HG03354 (cell line): Measurements from ENCODE around the gene DPEP3.
"Not testable (repeated sequence)": the region's sequence is repeated elsewhere in the genome, so short reads cannot be mapped to it uniquely, and the experiment has no call there.

ENCODE experiments used
- ATAC-seq: cut with Tn5 transposase; IDR thresholded peaks from one replicate; pipeline ENCODE4 v1.9.1; 2021; ENCODE audit warnings: mild to moderate bottlenecking; ENCODE audit not compliant: unreplicated experiment, poor library complexity, severe bottlenecking

The DPEP3 gene, protein sequence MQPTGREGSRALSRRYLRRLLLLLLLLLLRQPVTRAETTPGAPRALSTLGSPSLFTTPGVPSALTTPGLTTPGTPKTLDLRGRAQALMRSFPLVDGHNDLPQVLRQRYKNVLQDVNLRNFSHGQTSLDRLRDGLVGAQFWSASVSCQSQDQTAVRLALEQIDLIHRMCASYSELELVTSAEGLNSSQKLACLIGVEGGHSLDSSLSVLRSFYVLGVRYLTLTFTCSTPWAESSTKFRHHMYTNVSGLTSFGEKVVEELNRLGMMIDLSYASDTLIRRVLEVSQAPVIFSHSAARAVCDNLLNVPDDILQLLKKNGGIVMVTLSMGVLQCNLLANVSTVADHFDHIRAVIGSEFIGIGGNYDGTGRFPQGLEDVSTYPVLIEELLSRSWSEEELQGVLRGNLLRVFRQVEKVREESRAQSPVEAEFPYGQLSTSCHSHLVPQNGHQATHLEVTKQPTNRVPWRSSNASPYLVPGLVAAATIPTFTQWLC

DNA sequence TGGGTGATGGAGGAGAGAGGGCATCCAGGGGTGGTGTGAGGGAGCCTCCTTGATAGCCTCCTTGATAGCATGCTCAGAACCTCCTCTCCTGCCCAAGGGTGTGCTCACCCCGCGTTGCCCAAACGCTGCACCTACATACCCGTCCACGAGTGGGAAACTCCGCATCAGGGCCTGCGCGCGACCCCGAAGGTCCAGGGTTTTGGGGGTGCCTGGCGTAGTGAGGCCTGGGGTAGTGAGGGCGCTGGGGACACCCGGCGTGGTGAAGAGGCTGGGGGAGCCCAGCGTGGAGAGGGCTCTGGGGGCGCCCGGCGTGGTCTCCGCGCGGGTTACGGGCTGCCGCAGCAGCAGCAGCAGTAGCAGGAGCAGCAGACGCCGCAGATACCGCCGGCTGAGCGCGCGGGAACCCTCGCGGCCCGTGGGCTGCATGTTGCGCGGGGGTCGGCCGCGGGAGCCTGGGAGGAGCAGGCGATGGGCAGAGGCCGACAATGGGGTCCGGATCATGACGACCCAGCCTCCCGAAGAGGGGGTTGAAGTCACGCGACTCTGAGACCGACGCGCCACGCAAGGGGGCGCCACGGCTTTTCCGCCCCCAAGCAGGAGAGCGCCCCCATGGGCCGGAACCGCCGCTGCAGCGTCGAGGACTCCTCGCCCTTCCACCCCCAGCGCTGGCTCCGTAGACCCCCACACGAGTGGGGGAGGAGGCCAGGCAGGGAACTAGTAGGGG is at the start of gene DPEP3:
DPEP3 (minus strand) TSS at position 545 of the 724 bp plus-strand sequence; CDS start at position 426, 119 bp downstream.
- ATAC-seq: no peak

DNA sequence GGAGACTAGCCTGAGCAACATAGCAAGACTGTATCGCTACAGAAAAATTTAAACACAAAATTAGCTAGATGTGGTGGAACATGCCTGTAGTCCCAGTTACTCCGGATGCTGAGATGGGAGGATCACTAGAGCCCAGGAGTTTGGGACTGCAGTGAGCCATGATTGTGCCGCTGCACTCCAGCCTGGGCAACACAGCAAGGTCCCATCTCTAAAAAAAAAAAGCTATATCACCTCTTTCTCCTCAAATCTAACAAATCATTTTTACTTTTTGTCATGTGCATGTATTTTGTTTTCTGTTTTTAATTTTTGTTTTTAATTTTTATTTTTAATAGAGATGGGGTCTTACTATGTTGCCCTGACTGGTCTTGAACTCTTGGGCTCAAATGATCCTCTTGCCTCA is 48.7 kb upstream of the DPEP3 start:
- ATAC-seq: no peak

DNA sequence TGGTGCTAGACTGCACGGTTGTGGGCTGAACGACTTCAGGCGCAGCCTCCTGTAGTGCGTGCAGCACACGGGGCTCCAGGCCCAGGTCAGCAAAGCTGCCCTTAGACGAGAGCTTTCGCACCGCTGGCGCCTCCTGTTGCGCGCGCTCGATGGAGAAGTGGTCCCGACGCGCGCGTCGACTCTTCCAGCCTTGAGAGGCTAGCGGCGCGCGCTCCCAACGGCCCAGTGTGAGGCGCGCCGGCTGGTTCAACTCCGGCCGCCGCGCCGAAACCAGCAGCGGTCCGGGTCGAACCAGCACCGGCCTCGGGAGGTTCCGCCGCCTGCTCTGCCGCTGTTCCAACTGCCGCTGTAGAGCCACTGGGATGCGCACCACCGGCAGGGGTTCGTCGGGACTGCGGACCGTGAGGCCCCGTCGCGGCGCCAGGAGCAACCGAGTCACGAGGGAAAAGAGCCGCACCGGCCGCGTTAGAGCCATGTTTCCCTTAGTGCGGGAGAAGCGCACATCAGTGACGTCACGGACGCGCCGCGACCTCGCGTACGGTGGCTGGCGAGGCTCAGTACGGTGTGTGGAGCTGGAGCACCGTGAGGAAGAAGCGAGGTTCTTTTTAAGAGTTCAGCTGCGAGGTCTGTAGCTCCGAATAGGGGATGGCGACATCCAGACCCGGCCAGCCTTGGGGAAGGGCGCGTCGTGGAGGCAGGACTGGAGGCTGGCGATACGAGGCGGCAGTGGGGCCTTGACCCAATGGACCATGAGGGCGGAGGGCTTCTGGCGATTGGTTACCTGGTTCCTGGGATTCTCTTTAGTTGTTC is 42.6 kb upstream of the DPEP3 start, which contains the start of the genes DDX28 and DUS2:
DDX28 (minus strand) TSS at position 505 of the 810 bp plus-strand sequence; CDS start at position 475, 30 bp downstream.
DUS2 (plus strand) TSS at position 557 of the 810 bp plus-strand sequence. CDS start 14,740 bp downstream, outside the sequence.
- ATAC-seq: peak; percentile 84

DNA sequence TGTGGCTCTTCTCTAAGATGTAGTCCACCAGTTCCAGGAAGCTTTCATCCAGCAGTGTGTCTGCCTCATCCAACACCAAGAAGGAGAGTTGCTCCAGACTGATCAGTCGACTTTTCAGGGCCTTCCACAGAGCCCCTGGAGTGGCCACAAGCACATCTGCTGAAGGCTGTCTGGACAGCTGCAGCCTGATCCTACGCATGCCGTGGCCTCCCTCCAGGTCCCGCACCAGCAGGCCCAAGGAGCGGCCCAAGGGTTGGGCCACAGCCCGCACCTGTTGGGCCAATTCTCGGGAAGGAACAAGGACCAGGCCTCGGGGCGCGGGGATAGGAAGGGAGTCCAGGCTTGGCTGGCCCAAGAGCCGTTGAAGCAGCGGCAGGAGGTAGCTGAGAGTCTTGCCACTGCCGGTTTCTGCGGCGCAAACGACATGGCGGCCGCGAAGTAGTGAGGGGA is 42.0 kb upstream of the DPEP3 start:
- ATAC-seq: no peak

DNA sequence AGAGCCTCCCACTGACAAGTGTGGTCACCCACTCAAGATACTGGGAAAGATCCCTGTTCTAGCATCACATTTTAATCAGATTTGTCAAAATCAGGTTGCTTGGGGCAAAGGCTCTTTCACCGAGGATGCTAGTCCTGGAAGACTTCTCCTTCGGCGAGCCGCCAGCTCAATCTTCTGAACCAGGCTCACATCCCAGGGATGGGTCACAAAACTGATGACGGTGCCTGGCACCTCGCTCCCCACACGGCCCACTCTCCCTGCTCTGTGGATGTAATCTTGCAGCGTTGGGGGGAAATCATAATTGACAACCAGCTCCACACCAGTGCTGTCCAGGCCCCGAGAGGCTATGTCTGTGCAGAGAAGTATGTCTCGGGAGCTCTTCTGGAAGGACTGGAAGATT is 41.2 kb upstream of the DPEP3 start:
- ATAC-seq: no peak

DNA sequence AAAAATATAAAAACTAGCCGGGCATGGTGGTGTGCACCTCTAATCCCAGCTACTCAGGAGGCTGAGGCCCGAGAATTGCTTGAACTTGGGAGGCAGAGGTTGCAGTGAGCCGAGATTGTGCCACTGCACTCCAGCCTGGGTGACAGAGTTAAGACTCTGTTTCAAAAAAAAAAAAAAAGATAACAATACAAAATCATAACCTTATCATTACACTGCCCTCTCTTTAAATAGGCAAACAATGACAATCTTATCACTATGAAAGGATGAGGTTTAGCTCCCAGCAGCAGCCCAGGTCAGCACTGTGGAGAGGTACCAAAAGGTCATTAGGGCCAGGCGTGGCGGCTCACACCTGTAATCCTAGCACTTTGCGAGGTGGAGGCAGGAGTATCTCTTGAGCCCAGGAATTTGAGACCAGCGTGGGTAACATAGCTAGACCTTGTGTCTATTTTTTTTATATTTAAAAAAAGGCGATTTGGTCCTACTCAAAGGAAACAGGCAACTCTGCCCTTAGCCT is 38.9 kb upstream of the DPEP3 start:
- no peak for ATAC-seq

DNA sequence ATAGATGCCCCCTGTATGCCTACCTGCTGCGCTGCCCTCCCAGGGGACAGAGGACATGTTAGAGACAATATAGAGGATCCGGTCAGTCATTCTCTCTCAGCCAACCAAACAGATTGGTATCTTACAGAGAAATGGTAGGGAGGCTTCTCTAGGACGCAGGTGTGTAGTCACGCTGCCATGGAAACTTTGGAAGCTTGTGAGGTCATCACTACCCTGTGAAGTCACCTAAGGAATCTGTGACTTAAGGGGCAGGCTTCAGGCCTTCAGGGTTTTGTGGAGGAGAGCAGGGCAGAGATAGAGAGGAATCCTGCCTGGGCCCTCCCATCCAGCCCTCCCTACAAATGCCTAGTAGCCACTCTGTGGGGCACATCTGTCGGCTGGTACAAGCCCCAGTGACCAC is 35.4 kb upstream of the DPEP3 start, which contains the start of gene DPEP2NB:
DPEP2NB (minus strand) TSS at position 231 of the 400 bp plus-strand sequence; CDS start at position 90, 141 bp downstream.
- ATAC-seq: no peak

DNA sequence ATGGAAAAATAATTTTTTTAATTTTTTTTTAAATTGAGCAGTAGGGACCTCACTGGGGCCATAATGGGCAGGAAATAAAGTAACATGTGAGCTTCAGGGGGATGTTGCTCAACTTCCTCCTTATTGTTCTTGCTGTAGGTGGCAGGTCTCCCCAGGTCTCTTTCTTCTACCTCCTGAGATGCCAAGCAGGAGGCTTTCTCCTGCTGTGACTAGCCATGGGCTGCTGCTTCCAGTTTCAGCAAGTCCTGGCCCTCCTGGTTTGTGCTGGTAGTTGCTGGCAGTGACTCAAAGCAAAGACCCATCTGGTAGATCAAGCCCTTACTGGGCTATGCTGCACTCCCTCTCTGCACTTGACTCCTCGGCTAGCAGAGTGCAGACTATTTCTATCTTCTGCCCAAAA is 33.1 kb upstream of the DPEP3 start:
- ATAC-seq: no peak

DNA sequence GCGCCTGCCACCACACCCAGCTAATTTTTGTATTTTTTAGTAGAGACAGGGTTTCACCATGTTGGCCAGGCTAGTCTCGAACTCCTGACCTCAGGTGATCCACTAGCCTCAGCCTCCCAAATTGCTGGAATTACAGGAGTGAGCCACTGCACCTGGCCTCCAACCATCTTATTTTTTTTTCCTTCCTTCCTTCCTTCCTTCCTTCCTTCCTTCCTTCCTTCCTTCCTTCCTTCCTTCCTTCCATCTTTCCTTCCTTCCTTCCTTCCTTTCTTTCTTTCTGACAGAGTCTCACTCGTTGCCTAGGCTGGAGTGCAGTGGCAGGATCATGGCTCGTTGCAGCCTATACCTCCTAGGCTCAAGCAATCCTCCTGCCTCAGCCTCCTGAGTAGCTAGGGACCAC is 29.6 kb upstream of the DPEP3 start:
- ATAC-seq: not testable (repeated sequence)

DNA sequence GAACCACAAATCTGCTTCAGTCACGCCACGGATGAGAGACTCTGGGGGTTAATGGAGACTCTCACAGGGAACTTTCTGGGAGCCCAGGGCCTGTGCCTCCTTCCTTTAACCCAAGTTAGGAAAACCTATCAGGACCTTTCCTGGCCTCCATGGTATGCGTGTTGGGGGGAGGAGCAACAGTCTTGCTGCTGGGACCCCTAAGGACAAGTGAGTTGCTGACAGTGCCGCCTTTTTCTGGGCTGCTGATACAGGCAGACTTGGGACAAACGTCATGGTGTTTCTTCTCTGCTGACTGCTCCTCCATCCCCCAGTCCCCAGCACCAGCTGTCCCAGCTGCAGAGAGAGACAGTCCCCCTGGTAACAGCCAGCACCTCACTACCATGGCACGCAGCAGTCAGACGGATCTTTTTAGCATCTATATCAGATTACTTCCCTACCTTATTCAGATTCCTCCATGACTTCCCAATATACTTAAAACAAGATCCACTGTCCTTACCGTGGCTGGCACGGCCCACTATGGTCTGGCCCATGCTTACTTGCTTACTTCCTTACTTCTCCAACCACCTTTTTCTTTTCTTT is 28.9 kb upstream of the DPEP3 start:
- ATAC-seq: no peak

DNA sequence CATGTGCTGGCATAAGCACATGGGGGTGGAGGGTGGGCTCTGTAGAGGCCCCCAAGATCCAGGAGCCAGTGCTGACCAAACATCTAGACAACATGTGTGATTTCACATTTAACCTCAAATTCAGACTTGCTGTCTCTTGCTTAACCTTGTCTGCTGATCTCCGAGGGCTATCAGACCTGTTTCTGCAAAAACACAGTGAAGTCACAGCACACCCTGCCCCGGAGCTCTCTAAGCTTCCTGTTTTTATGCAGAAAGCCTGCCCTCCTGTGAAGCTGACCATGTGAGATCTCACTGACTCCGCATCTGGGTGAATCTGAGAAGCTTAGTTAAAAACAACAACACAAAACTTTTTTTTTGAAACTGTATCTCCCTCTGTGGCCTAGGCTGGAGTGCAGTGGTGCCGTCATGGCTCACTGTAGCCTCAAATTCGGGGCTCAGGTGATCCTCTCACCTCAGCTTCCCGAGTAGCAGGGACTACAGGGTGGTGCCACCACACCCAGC is 25.5 kb upstream of the DPEP3 start:
- ATAC-seq: no peak

DNA sequence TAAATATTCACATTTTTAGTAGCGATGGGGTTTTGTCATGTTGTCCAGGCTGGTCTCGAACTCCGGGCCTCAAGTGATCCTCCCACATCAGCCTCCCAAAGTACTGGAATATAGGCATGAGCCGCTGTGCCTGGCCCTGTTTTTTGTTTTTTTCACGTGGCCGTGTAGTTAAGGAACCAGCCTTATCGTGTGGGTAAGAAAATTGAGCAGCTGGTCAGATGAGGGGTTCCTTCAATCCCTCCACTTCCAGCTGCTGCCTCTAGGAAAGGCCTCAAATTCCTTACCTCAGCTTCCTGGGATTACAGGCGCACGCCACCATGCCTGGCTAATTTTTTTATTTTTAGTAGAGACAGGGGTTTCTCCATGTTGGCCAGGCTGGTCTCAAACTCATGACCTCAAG is 24.9 kb upstream of the DPEP3 start:
- no peak for ATAC-seq

DNA sequence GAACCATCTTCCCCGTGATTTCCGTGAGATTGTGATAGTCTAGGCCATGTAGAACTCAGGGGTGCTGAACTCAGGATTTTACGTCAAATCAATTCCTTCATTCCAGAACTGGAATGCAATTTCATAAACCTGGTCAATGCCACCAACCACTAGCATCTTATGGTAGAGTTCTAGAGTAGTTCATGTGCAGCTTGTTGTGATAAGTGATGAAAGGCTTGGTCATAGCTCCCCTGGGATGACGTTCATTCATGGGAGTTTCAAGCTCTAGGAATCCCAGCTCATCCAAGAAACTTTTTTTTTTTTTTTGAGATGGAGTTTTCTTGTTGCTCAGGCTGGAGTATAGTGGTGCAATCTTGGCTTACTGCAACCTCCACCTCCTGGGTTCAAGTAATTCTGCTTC is 22.7 kb upstream of the DPEP3 start:
- no peak for ATAC-seq

DNA sequence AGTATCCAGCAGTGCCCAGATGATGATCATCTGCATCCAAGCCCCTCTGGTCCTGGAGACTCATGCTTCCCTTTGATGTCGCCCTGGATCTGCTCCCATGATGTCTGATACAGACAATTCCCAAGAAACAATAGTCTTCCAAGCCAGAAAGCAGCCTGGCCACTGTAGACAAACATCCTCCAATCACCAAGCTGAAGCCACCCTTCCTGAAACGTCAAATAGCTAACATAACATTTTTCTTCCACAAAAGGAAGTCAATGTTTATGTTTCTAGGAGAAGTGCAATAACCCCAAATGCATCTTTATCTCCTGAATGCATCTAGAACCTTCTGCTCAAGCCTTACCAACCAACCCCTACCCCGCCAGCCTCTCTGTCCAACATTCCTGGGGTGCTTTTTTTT is 20.2 kb upstream of the DPEP3 start:
- no peak for ATAC-seq

DNA sequence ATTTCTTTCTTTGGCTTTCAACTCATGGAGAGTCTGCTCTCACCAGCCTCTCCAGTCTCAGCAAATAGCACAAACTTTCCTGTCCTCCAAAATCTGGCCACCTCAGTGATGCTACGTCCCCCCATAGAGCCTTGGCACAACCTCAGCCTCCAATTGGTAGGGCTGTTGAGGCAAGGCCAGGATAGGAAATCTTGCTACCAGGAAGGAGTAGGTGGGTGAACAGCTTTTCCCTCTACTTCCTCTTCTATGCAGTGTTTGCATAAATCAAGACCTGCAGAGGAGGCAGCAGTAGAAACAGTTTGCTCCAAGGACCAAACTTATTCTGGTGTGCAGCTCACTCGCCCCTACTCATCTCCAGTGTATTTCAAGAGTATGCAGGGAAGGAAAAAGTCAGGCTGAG is 19.7 kb upstream of the DPEP3 start:
- ATAC-seq: no peak

DNA sequence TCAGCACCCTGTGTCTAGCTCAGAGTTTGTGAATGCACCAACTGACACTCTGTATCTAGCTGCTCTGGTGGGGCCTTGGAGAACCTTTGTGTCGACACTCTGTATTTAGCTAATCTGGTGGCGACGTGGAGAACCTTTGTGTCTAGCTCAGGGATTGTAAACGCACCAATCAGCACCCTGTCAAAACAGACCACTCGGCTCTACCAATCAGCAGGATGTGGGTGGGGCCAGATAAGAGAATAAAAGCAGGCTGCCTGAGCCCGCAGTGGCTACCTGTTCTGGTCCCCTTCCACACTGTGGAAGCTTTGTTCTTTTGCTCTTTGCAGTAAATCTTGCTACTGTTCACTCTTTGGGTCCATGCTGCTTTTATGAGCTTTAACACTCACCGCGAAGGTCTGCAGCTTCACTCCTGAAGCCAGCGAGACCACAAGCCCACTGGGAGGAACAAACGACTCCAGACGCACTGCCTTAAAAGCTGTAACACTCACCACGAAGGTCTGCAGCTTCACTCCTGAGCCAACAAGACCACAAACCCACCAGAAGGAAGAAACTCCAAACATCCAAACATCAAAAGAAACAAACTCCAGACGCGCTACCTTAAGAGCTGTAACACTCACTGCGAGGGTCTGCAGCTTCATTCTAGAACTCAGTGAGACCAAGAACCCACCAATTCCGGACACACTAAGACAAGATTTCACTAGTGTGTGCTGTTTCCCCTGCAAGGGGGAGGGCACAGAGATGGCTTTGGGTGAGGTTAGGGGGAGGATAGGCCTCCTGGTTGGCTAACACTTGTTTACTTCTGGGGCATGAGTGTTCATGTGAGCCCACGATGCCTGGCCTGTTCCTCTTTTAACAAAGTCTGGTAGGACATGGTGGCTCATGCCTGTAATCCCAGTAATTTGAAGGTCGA is 18.7 kb upstream of the DPEP3 start, which contains the start of gene DPEP2:
DPEP2 (minus strand) TSS at position 706 of the 910 bp plus-strand sequence. CDS start 6,272 bp downstream, outside the sequence.
- ATAC-seq: not testable (repeated sequence)

DNA sequence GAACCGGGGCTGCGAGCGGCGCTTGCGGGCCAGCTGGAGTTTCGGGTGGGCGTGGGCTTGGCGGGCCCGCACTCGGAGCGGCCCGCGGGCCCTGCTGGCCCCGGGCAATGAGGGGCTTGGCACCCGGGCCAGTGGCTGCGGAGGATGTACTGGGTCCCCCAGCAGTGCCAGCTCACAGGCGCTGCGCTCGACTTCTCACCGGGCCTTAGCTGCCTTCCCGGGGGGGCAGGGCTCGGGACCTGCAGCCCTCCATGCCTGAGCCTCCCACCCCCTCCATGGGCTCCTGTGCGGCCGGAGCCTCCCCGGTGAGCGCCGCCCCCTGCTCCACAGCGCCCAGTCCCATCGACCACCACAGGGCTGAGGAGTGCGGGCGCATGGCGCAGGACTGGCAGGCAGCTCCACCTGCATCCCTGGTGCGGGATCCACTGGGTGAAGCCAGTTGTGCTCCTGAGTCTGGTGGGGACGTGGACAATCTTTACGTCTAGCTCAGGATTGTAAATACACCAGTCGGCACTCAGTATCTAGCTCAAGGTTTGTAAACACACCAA is 18.0 kb upstream of the DPEP3 start:
- ATAC-seq: not testable (repeated sequence)

DNA sequence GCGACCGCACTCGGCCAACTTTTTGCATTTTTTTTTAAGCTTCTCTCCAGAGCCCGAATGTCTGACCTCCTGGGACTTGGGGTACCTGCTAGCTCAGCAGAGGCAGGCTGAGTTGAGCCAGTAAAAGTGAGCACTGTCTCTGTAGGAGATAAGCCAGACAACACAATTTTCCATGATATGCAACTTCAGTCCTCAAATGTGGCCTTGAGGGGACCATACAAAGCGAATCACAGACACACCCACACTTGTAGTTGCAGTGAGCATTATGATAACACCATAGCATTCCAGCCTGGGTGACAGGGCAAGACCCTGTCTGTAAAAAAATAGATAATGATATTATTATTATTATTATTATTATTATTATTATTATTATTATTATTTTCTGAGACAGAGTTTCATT is 16.4 kb upstream of the DPEP3 start:
- ATAC-seq: no peak
